Loucy (cell line): ENCODE results near the gene TEX13B.

Experiments used
- CTCF ChIP-seq: fragments of 200-600 bp; sonication (generic); conservative IDR thresholded peaks from 2 replicates; pipeline ENCODE4 v1.5.1; 2014; ENCODE audit warnings: mild to moderate bottlenecking, antibody characterized with exemption, low read length
- EZH2phosphoT487 ChIP-seq: fragments of 200-600 bp; IDR thresholded peaks from 2 replicates; pipeline ENCODE4 v1.6.1; 2018; ENCODE audit warnings: antibody characterized with exemption, mild to moderate bottlenecking, moderate library complexity, borderline replicate concordance

DNA sequence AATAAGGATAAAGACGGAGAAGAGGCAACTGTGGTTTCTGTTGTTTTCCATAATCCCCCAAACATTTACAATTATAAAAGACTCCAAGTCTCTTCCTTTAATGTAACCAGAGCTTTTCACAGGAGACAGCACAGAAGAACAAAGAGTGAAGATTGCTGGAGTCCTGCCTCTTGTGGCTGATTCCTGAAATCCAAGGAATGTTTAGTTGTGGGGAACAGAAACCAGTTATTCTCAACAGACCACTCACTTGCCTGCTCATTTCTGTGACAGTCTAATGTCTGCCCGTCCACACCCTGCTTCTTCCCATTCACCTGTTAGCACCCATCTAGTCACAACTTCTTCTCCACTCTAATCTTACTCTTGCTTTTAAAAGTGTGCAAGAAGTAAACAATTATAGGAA, 12.1 kb downstream of the TEX13B start:
- TF ChIP-seq CTCF (no peak), EZH2phosphoT487 (no peak)
